HepG2 (cell line): ENCODE measurements around the gene TUG1. TPM values are rescaled to one million over a fixed set of nuclear protein-coding genes. Genes with fewer than 3 reads are reported as not detected.

ENCODE experiments used
- ATAC-seq: fragments of 200-7000 bp; cut with Tn5 transposase; 3 replicates; pipeline ENCODE4 v1.9.1; 2020; ENCODE audit warnings: mild to moderate bottlenecking, moderate library complexity
- BruUV-seq: library from RNA; stranded (reverse); fragments of 400-500 nt; replicated peaks from 2 replicates; lab custom pipeline; 2021; lab: Mats Ljungman, UMichigan
- CTCF ChIA-PET: fragments of 300-600 bp; formaldehyde crosslinking; extraction: SDS; loops from one replicate; lab custom pipeline; 2021; ENCODE audit warnings: low total read pairs, inconsistent platforms, low intra/inter-chr PET ratio; lab: Yijun Ruan, JAX
- POLR2A ChIA-PET: fragments of 350-600 bp; sonication (Branson Sonifier 250); formaldehyde crosslinking; loops from one replicate; lab custom pipeline; 2020; ENCODE audit warnings: antibody characterized with exemption, inconsistent platforms; lab: Yijun Ruan, JAX
- DNase-seq: peaks from one replicate; pipeline ENCODE4 v3.0.0-alpha.2; 2015; ENCODE audit warnings: low spot score
- FAIRE-seq: peaks from 3 replicates; lab custom pipeline; 2011; peaks lifted over from hg19 to GRCh38; lab: Jason Lieb, UNC
- H2AFZ ChIP-seq: one replicate; pipeline ENCODE4 v1.6.1; 2011; ENCODE audit warnings: low read length, inconsistent platforms
- H3K27ac ChIP-seq: fragments of 300-600 bp; 3 replicates; pipeline ENCODE4 v1.8.0; 2011; ENCODE audit warnings: mixed run types, mild to moderate bottlenecking, mixed read lengths, low read length, inconsistent platforms; ENCODE audit not compliant: insufficient read depth; ENCODE audit errors: extremely low read length
- H3K27me3 ChIP-seq, 2 experiments: fragments of 200-600 bp in 1 of 2; 2 replicates in 1 of 2; 3 replicates in 1 of 2; pipeline versions ENCODE4 v1.6.0 to v1.8.0; 2011; ENCODE audit warnings: low read length in 2 of 2, mild to moderate bottlenecking in 2 of 2, moderate library complexity in 2 of 2, inconsistent platforms in 1 of 2; ENCODE audit not compliant: insufficient read depth in 2 of 2, control insufficient read depth in 1 of 2
- H3K36me3 ChIP-seq, 2 experiments: fragments of 200-600 bp in 1 of 2; replicated peaks in 1 of 2; 2 replicates in 1 of 2; 3 replicates in 1 of 2; pipeline versions ENCODE4 v1.5.1 to v1.8.0; 2011; ENCODE audit warnings: low read length in 2 of 2, inconsistent platforms in 1 of 2; ENCODE audit not compliant: insufficient read depth in 2 of 2, control insufficient read depth in 1 of 2
- H3K4me1 ChIP-seq: 2 replicates; pipeline ENCODE4 v1.5.1; 2012; ENCODE audit warnings: low read length, inconsistent platforms; ENCODE audit not compliant: insufficient read depth
- H3K4me2 ChIP-seq: 2 replicates; pipeline ENCODE4 v1.6.0; 2011; ENCODE audit warnings: low read depth, low read length, inconsistent platforms
- H3K4me3 ChIP-seq, 3 experiments: fragments of 200-600 bp in 1 of 3; sonication (generic), shearing (Covaris generic) in 1 of 3; replicated peaks in 1 of 3; 2 replicates each; pipeline ENCODE4 v1.5.1; 2011 to 2016; ENCODE audit warnings: low read length in 3 of 3, inconsistent platforms in 2 of 3, low read depth in 2 of 3, mild to moderate bottlenecking in 2 of 3, control low read depth in 1 of 3, mixed read lengths in 1 of 3; ENCODE audit not compliant: insufficient read depth in 1 of 3
- H3K79me2 ChIP-seq: one replicate; pipeline ENCODE4 v1.6.1; 2011; ENCODE audit warnings: low read length, inconsistent platforms; ENCODE audit not compliant: insufficient read depth
- H3K9ac ChIP-seq: 2 replicates; pipeline ENCODE4 v1.6.0; 2011; ENCODE audit warnings: mild to moderate bottlenecking, low read depth, low read length, inconsistent platforms; ENCODE audit not compliant: insufficient read depth
- H3K9me3 ChIP-seq: 2 replicates; pipeline ENCODE4 v1.5.1; 2012; ENCODE audit warnings: mild to moderate bottlenecking, low read length
- H4K20me1 ChIP-seq: 2 replicates; pipeline ENCODE4 v1.6.0; 2011; ENCODE audit warnings: inconsistent platforms, mild to moderate bottlenecking, low read length, moderate library complexity; ENCODE audit not compliant: insufficient read depth
- ATF7 ChIP-seq, 2 experiments: fragments of 450-650 bp in 1 of 2; sonication (generic) in 1 of 2; formaldehyde crosslinking in 1 of 2; IDR thresholded peaks; 2 replicates each; pipeline versions ENCODE4 v1.4.0 to v1.6.1; 2016 to 2020; ENCODE audit warnings: antibody characterized with exemption in 1 of 2, mild to moderate bottlenecking in 1 of 2, missing genetic modification reagents in 1 of 2
- CBFB ChIP-seq: sonication (generic); formaldehyde crosslinking; IDR thresholded peaks from 2 replicates; pipeline ENCODE4 v1.4.0; 2020; ENCODE audit warnings: missing genetic modification reagents
- FOSL2 ChIP-seq: sonication (generic); formaldehyde crosslinking; IDR thresholded peaks from 2 replicates; pipeline ENCODE4 v1.4.0; 2020; ENCODE audit warnings: missing genetic modification reagents
- GPN1 ChIP-seq: sonication (generic); formaldehyde crosslinking; IDR thresholded peaks from 2 replicates; pipeline ENCODE4 v1.5.1; 2020; ENCODE audit warnings: missing genetic modification reagents, borderline replicate concordance
- HNRNPL ChIP-seq: fragments of 200-400 bp; formaldehyde crosslinking; IDR thresholded peaks from 2 replicates; pipeline ENCODE4 v1.6.1; 2017; ENCODE audit warnings: mild to moderate bottlenecking, low read depth, low read length
- HOXA7 ChIP-seq: sonication (generic); formaldehyde crosslinking; IDR thresholded peaks from 2 replicates; pipeline ENCODE4 v1.8.1; 2022; ENCODE audit warnings: mild to moderate bottlenecking, missing genetic modification reagents, moderate library complexity
- ISL2 ChIP-seq: sonication (generic); formaldehyde crosslinking; IDR thresholded peaks from 2 replicates; pipeline ENCODE4 v1.5.0; 2020; ENCODE audit warnings: missing genetic modification reagents
- MEIS1 ChIP-seq: sonication (generic); formaldehyde crosslinking; IDR thresholded peaks from 2 replicates; pipeline ENCODE4 v1.9.0; 2021; ENCODE audit warnings: mild to moderate bottlenecking, missing genetic modification reagents, moderate library complexity, borderline replicate concordance
- SSRP1 ChIP-seq: IDR thresholded peaks from 2 replicates; pipeline ENCODE4 v1.6.1; 2016; ENCODE audit warnings: control low read depth
- ZNF251 ChIP-seq: sonication (generic); formaldehyde crosslinking; IDR thresholded peaks from 2 replicates; pipeline ENCODE4 v1.9.0; 2021; ENCODE audit warnings: mild to moderate bottlenecking, missing genetic modification reagents
- WGBS: methylation state at CpG from one replicate; pipeline ENCODE4 v1.1.6; 2017; ENCODE audit warnings: low lambda C conversion rate; 5-methylcytosine and 5-hydroxymethylcytosine counted together
- in situ Hi-C: cut with HindIII; loops from 2 replicates; pipeline ENCODE4 v1.10.0; 2017; ENCODE audit warnings: low pct_unique_long_range_greater_than_20kb; ENCODE audit not compliant: extremely low pct_ligation_motif_present
- intact Hi-C: fragments of 100-400 bp; cut with micrococcal nuclease; formaldehyde crosslinking; loops from one replicate; pipeline ENCODE4 v1.10.0; 2022; ENCODE audit not compliant: unreplicated experiment
- polyA plus RNA-seq, 8 experiments: library from polyadenylated mRNA; depleted of rRNA in 3 of 8; stranded (reverse) in 7 of 8; unstranded in 1 of 8; fragments of >200 nt; fragmentation: Illumina TruSeq in 4 of 8; extraction: Trizol in 4 of 8; gene quantifications; 2 replicates each; pipeline versions ENCODE4 v1.2.1 to v1.2.3, GENCODE V29; 2011 to 2016; ENCODE audit warnings: low read depth in 4 of 8, missing spikeins in 1 of 8, mixed read lengths in 1 of 8; ENCODE audit not compliant: insufficient read depth in 1 of 8
- total RNA-seq, 5 experiments: library from RNA; depleted of rRNA; stranded (reverse); fragments of >200 nt; fragmentation: Illumina TruSeq; extraction: Trizol; gene quantifications; 2 replicates each; pipeline ENCODE4 v1.2.3, GENCODE V29; 2016; ENCODE audit warnings: low read depth in 1 of 5
- TF ChIP-seq, protein P1 (sequence below): sonication (generic); formaldehyde crosslinking; conservative IDR thresholded peaks from 2 replicates; pipeline ENCODE4 v1.8.1; 2023; ENCODE audit warnings: missing genetic modification reagents
- TF ChIP-seq, protein P2 (sequence below): sonication (generic); formaldehyde crosslinking; IDR thresholded peaks from 2 replicates; pipeline ENCODE4 v1.4.0; 2020; ENCODE audit warnings: missing genetic modification reagents, borderline replicate concordance

TUG1 gene
- total and polyA plus RNA-seq, 2 of the 13 experiments (the other 11 are each of a cell fraction or from before 2014, with no cell fraction given), result 35.2 to 122 TPM

DNA sequence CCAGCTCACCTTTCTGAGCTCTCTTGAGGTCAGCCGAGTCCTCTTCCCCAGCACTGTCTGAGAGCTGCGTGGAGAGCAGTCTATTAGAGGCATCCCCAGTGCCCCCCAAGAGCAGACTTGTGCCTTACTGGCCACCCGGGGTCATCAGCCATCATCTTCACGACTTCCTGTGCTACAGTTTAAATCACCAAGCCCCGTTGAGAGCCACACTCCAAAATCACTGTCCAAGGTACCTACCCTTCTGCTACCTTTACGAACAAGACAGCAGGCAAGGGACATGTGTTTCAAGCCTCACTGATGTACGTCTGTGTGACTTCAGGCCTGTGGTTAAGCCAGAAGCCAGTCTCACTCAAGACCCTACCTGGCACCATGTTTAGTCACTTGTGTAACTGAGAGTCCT is 35.6 kb upstream of the TUG1 start (continued):
- TF ChIP-seq, protein P1, sequence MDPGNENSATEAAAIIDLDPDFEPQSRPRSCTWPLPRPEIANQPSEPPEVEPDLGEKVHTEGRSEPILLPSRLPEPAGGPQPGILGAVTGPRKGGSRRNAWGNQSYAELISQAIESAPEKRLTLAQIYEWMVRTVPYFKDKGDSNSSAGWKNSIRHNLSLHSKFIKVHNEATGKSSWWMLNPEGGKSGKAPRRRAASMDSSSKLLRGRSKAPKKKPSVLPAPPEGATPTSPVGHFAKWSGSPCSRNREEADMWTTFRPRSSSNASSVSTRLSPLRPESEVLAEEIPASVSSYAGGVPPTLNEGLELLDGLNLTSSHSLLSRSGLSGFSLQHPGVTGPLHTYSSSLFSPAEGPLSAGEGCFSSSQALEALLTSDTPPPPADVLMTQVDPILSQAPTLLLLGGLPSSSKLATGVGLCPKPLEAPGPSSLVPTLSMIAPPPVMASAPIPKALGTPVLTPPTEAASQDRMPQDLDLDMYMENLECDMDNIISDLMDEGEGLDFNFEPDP (CRISPR knock-in tag), result no peak
- TF ChIP-seq HOXA7 (CRISPR knock-in tag) (no peak), ATF7 (IDR thresholded peaks at IDR 0.05) (no peak), ATF7 (CRISPR knock-in tag; IDR thresholded peaks at IDR 0.05) (no peak)

DNA sequence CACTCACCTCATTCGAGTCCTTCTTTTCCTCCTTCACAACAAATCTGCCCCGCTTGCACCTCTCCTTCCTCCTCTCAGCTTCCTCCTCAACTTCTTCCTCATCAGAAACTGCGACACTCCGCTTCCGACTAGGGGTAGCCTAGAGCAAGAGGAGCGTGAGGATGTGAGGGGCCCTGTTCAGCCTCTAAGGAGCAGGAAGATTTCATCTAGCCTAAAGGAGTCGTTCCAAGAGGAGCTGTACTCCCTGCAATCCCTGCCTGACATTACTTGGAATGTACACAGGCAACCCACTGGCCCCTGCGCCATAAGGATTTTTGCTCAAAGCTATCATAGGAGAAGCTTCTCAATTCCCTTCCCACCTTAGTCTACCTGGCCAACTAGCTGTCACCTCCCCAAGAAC is 35.0 kb upstream of the TUG1 start:
- Histone ChIP-seq H3K27ac (no peak overlapping the region), H3K36me3 (peaks cover 56 to 92% of the 10 kb centered on the region in 2 experiments), H3K4me3 (no peak overlapping the region), H3K9ac (no peak overlapping the region), H3K79me2 (no peaks in the 10 kb centered on the region), H2AFZ (no peak overlapping the region), H4K20me1 (no peaks in the 10 kb centered on the region), H3K4me2 (no peak overlapping the region), H3K4me1 (no peaks in the 10 kb centered on the region), H3K27me3 (no peaks in the 10 kb centered on the region), H3K9me3 (no peaks in the 10 kb centered on the region)
- no peak for TF ChIP-seq ISL2 (CRISPR knock-in tag)
- no peak for TF ChIP-seq CBFB (CRISPR knock-in tag)
- no peak for TF ChIP-seq GPN1 (CRISPR knock-in tag)
- TF ChIP-seq ZNF251 (CRISPR knock-in tag), result no peak
- no peak for TF ChIP-seq MEIS1 (CRISPR knock-in tag)
- TF ChIP-seq HNRNPL, result no peak
- no peak for TF ChIP-seq FOSL2
- TF ChIP-seq, protein P2, sequence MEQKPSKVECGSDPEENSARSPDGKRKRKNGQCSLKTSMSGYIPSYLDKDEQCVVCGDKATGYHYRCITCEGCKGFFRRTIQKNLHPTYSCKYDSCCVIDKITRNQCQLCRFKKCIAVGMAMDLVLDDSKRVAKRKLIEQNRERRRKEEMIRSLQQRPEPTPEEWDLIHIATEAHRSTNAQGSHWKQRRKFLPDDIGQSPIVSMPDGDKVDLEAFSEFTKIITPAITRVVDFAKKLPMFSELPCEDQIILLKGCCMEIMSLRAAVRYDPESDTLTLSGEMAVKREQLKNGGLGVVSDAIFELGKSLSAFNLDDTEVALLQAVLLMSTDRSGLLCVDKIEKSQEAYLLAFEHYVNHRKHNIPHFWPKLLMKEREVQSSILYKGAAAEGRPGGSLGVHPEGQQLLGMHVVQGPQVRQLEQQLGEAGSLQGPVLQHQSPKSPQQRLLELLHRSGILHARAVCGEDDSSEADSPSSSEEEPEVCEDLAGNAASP (CRISPR knock-in tag), result no peak
- no peak for TF ChIP-seq SSRP1 (CRISPR knock-in tag)
- CTCF ChIA-PET, result no interaction called here
- 98% methylated on average over 8 of the region's 8 CpGs for WGBS
- POLR2A ChIA-PET, result no interaction called here
- in situ Hi-C loops, result no loop called here
- no TSS peak for BruUV-seq
- DNase-seq (no peak), ATAC-seq (no peak), FAIRE-seq (no peak)
- intact Hi-C loops, result no loop called here
